Testis (tissue), 3 donors: ENCODE results near the gene GLIS1. TPM values are rescaled to one million over a fixed set of nuclear protein-coding genes. Genes with fewer than 3 reads are reported as not detected.

ENCODE experiments used
- DNase-seq: peaks from one replicate; pipeline ENCODE4 v3.0.0-alpha.2; 2019
- H3K27ac ChIP-seq, 2 donors: fragments of 200-600 bp; sonication (generic); one replicate each; pipeline ENCODE4 v1.5.1; 2019
- H3K27me3 ChIP-seq: fragments of 200-600 bp; sonication (generic); one replicate; pipeline ENCODE4 v1.5.1; 2019
- H3K36me3 ChIP-seq: fragments of 200-600 bp; sonication (generic); one replicate; pipeline ENCODE4 v1.5.1; 2017; ENCODE audit warnings: low read depth; ENCODE audit errors: missing control alignments
- H3K4me1 ChIP-seq: fragments of 200-600 bp; sonication (generic); one replicate; pipeline ENCODE4 v1.5.1; 2019
- H3K4me3 ChIP-seq, 2 donors: fragments of 200-600 bp; sonication (generic); one replicate each; pipeline ENCODE4 v1.5.1; 2017 to 2019
- H3K9me3 ChIP-seq: fragments of 200-600 bp; sonication (generic); one replicate; pipeline ENCODE4 v1.5.1; 2017
- POLR2A ChIP-seq: fragments of 450-650 bp; IDR thresholded peaks from one replicate; pipeline ENCODE4 v1.6.1; 2017; ENCODE audit warnings: antibody characterized with exemption, mild to moderate bottlenecking, moderate library complexity
- WGBS, 2 donors: methylation state at CpG; one replicate each; pipeline ENCODE4 v1.1.5; 2018; 5-methylcytosine and 5-hydroxymethylcytosine counted together
- intact Hi-C: fragments of 100-400 bp; cut with DNase I; formaldehyde crosslinking; loops from one replicate; pipeline ENCODE4 v1.15.1; 2023; ENCODE audit warnings: low total_unique reads
- polyA plus RNA-seq: library from polyadenylated mRNA; stranded (reverse); fragments of 350-450 nt; fragmentation: Illumina TruSeq; extraction: RNeasy Lipid Tissue Mini Kit (QIAGEN cat#74804); gene quantifications from one replicate; pipeline ENCODE4 v1.2.3, GENCODE V29; 2014; ENCODE audit warnings: low read depth, low replicate concordance; ENCODE audit not compliant: insufficient read depth
- total RNA-seq, 2 donors: library from RNA; depleted of rRNA; stranded (reverse); fragments of >200 nt; gene quantifications; one replicate each; pipeline ENCODE4 v1.2.3, GENCODE V29; 2016
- TF ChIP-seq, protein P1 (sequence below), 3 experiments: fragments of 450-650 bp in 2 of 3; fragments of 200-600 bp in 1 of 3; sonication (generic) in 1 of 3; IDR thresholded peaks; one replicate each; pipeline ENCODE4 v1.5.1; 2016 to 2019; ENCODE audit warnings: antibody characterized with exemption in 3 of 3, mild to moderate bottlenecking in 2 of 3, moderate library complexity in 1 of 3

Gene GLIS1
- total and polyA plus RNA-seq, 3 donors from 2014 or later, result 2.9 to 6.1 (median 3.8) TPM

DNA sequence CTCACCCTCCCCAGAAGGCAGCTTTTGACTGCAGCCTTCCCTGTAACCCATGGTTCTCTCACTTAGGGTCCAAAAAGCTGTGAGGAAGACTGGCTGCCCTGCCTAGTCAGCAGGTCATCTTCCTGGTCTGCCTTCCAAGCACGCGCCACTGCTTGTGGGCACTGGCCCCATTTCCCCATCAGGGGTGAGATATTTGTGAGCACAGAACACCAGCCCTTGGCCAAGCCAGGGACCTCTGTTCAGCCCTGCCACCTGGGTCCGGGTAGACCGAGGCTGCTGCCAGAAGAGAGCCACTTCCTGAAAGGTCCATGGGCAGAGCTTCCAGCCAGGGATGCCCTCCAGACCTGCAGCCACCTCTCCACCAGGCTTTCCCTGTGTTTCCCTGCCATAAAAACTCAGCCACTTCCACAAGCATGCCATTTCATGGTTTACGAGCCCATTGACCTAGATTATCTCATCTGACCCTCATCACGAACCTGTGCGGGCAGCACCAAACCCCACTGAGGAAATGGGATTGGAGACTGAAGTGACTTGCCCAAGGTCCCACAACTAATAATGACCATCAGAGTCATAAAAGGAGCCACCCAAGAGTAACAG lies 40.5 kb downstream of the GLIS1 start:
- intact Hi-C loops, result no loop called here
- Histone ChIP-seq H3K27me3 (no peaks in the 10 kb centered on the region), H3K27ac (no peak overlapping the region), H3K36me3 (no peaks in the 10 kb centered on the region), H3K4me1 (peaks cover 6% of the 10 kb centered on the region), H3K9me3 (no peaks in the 10 kb centered on the region), H3K4me3 (no peak overlapping the region)
- TF ChIP-seq POLR2A, result no peak
- TF ChIP-seq, protein P1, sequence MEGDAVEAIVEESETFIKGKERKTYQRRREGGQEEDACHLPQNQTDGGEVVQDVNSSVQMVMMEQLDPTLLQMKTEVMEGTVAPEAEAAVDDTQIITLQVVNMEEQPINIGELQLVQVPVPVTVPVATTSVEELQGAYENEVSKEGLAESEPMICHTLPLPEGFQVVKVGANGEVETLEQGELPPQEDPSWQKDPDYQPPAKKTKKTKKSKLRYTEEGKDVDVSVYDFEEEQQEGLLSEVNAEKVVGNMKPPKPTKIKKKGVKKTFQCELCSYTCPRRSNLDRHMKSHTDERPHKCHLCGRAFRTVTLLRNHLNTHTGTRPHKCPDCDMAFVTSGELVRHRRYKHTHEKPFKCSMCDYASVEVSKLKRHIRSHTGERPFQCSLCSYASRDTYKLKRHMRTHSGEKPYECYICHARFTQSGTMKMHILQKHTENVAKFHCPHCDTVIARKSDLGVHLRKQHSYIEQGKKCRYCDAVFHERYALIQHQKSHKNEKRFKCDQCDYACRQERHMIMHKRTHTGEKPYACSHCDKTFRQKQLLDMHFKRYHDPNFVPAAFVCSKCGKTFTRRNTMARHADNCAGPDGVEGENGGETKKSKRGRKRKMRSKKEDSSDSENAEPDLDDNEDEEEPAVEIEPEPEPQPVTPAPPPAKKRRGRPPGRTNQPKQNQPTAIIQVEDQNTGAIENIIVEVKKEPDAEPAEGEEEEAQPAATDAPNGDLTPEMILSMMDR (IDR thresholded peaks at IDR 0.05), result no peak
- WGBS, 2 donors, result 82 to 91% methylated on average over 3 to 7 of the region's 7 CpGs
- DNase-seq, result no peak

DNA sequence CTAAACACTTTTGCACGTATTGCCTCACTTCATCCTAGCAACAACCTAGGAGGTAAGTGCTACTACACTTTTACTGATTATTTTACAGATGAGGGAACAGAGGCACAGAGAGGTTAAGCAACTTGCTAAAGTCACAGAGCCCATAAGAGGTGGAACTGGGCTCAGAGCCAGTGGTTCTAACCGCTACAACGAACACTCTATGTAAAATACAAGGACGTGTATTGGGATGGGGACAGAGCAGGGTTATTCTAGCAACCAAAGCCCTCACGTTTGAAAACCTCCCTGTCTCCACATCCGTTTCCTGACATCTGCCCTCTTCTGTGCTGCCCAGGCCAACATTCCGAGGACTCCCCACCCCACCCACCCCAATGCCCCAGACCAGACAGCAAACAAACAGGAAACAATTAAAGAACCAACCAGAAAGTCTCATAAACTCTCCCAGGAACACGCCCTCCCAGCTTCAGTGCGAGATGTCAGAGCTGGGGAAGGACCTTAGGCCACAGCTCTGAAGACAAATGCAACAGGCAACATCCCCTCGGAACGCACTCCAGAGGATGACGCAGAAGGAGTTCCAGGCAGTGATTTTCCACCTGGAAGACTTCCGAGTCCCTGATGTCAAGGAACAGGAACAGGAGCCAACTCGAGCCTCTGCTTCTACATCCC lies 41.1 kb downstream of the GLIS1 start:
- no peaks in the 10 kb centered on the region for H3K9me3 ChIP-seq
- H3K27ac ChIP-seq, result no peak overlapping the region
- no peak for TF ChIP-seq POLR2A
- TF ChIP-seq, protein P1 (IDR thresholded peaks at IDR 0.05), result no peak
- peak; percentile 48 for DNase-seq
- no peaks in the 10 kb centered on the region for H3K36me3 ChIP-seq
- intact Hi-C loops, result no loop called here
- 47 to 52% methylated on average over 12 to 14 of the region's 14 CpGs for WGBS, 2 donors
- H3K4me1 ChIP-seq, result peaks cover 6% of the 10 kb centered on the region
- H3K4me3 ChIP-seq, result no peak overlapping the region
- no peaks in the 10 kb centered on the region for H3K27me3 ChIP-seq

DNA sequence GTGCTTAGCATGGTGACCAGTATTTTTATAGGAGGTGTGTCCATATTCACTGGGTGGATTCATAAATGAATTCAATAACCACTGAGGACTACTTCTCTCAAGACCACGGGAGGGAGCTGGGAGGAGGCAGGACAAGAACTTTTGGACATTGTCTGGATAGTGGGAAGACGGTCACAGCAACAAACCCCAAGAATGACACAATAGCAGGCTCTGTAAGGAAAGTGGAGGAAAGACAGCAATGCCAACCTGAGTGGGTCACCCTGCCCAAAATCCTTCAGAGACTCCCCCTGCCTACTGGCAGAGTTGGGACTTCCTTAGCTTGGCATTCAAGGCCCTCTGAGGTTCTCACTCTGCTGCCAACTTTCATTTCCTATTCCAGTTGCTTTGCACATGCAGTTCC lies 42.0 kb downstream of the GLIS1 start:
- intact Hi-C loops, result no loop called here
- peaks cover 6% of the 10 kb centered on the region for H3K4me1 ChIP-seq
- DNase-seq, result no peak
- H3K9me3 ChIP-seq, result no peaks in the 10 kb centered on the region
- no peak overlapping the region for H3K27ac ChIP-seq
- H3K27me3 ChIP-seq, result no peaks in the 10 kb centered on the region
- TF ChIP-seq, protein P1 (IDR thresholded peaks at IDR 0.05), result no peak
- no peak for TF ChIP-seq POLR2A
- WGBS, 2 donors, result 89 to 96% methylated on average over 2 of the region's 2 CpGs
- no peak overlapping the region for H3K4me3 ChIP-seq
- H3K36me3 ChIP-seq, result no peaks in the 10 kb centered on the region

DNA sequence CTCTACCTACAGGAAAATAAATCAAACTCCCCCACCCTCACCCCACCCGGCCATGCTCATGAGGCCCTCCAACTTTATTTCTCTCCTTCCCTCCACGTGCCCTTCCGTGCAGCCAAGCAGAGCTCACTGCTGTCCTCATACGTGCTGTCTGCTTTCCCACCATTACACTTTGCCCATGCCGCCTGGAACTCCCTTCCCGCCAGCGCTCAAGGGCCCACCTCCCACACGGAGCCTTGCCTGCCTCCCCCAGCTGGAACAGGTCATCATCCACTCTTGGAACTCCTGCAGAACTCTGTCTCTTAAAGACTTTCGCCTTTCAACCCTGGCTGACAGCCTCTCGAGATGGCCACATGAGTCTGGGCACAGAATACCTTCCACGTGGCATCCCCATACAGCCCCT lies 42.4 kb downstream of the GLIS1 start:
- H3K27ac ChIP-seq, result no peak overlapping the region
- DNase-seq, result no peak
- H3K4me1 ChIP-seq, result peaks cover 6% of the 10 kb centered on the region
- H3K9me3 ChIP-seq, result no peaks in the 10 kb centered on the region
- intact Hi-C loops, result no loop called here
- H3K36me3 ChIP-seq, result no peaks in the 10 kb centered on the region
- TF ChIP-seq POLR2A, result no peak
- TF ChIP-seq, protein P1 (IDR thresholded peaks at IDR 0.05), result no peak
- H3K27me3 ChIP-seq, result no peaks in the 10 kb centered on the region
- no peak overlapping the region for H3K4me3 ChIP-seq
- 79 to 84% methylated on average over 11 of the region's 11 CpGs for WGBS, 2 donors

DNA sequence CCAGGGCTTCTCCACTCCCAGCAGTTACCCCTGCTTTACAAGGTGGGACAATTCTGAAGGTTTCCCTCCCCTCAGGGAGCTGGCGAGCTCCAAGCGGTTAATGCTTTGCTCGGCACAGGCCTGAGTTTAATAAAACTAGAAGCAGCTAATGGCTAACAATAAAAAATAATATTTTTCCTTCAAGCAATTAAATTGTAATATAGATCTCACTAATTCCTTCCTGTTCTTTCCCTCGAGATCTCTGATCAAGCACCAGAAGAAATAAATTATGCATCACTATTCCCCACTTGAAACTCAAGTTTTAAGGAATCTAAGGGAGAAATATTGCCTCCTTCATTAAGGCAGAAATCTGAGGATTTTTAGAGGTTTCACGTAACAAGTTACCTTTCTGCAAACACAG lies 42.9 kb downstream of the GLIS1 start:
- WGBS, 2 donors, result 90 to 91% methylated on average over 5 of the region's 5 CpGs
- TF ChIP-seq POLR2A, result no peak
- TF ChIP-seq, protein P1 (IDR thresholded peaks at IDR 0.05), result no peak
- intact Hi-C loops, result no loop called here
- Histone ChIP-seq H3K27ac (no peak overlapping the region), H3K27me3 (no peaks in the 10 kb centered on the region), H3K4me3 (no peak overlapping the region), H3K36me3 (no peaks in the 10 kb centered on the region), H3K4me1 (peaks cover 6% of the 10 kb centered on the region), H3K9me3 (no peaks in the 10 kb centered on the region)
- DNase-seq, result no peak
